A673 (cell line): ENCODE data around the gene GTF3C5. TPM values are rescaled to one million over a fixed set of nuclear protein-coding genes. Genes with fewer than 3 reads are reported as not detected.
"Not testable (repeated sequence)": the region's sequence is repeated elsewhere in the genome, so short reads cannot be mapped to it uniquely, and the experiment has no call there.

Experiments
- BruUV-seq: library from RNA; stranded (reverse); fragments of 400-500 nt; replicated peaks from 2 replicates; lab custom pipeline; 2021; lab: Mats Ljungman, UMichigan
- CTCF ChIA-PET: fragments of 300-600 bp; sonication (Branson Sonifier 250); formaldehyde crosslinking; loops from one replicate; lab custom pipeline; 2022; ENCODE audit warnings: antibody characterized with exemption; lab: Charles Lee
- POLR2A ChIA-PET: fragments of 300-600 bp; sonication (Branson Sonifier 250); formaldehyde crosslinking; loops from one replicate; lab custom pipeline; 2022; ENCODE audit warnings: antibody characterized with exemption; ENCODE audit not compliant: low non-redundant PET; lab: Charles Lee
- DNase-seq: peaks from one replicate; pipeline ENCODE4 v3.0.0-alpha.2; 2015; ENCODE audit warnings: low spot score
- H3K27ac ChIP-seq: fragments of 200-600 bp; sonication (generic); 2 replicates; pipeline ENCODE4 v1.5.1; 2016; ENCODE audit warnings: mixed run types, low read depth, mild to moderate bottlenecking, mixed read lengths, antibody characterized with exemption, low read length; ENCODE audit not compliant: poor library complexity, severe bottlenecking
- H3K27me3 ChIP-seq: fragments of 200-600 bp; sonication (generic); replicated peaks from 2 replicates; pipeline ENCODE4 v1.6.1; 2017; ENCODE audit warnings: mixed run types, low read depth, mild to moderate bottlenecking, mixed read lengths, antibody characterized with exemption, low read length; ENCODE audit not compliant: insufficient read depth, poor library complexity
- H3K36me3 ChIP-seq: fragments of 200-600 bp; sonication (generic); 2 replicates; pipeline ENCODE4 v1.6.1; 2016; ENCODE audit warnings: mixed run types, mild to moderate bottlenecking, mixed read lengths, antibody characterized with exemption, low read length; ENCODE audit not compliant: insufficient read depth, poor library complexity, severe bottlenecking
- H3K4me1 ChIP-seq: fragments of 200-600 bp; sonication (generic); 2 replicates; pipeline ENCODE4 v1.6.1; 2017; ENCODE audit warnings: mixed run types, mild to moderate bottlenecking, mixed read lengths, antibody characterized with exemption, low read length; ENCODE audit not compliant: insufficient read depth, poor library complexity, severe bottlenecking
- H3K4me3 ChIP-seq: fragments of 200-600 bp; sonication (generic); 2 replicates; pipeline ENCODE4 v1.5.1; 2016; ENCODE audit warnings: low read depth, mixed run types, mild to moderate bottlenecking, mixed read lengths, low read length; ENCODE audit not compliant: poor library complexity, severe bottlenecking
- H3K9me3 ChIP-seq: fragments of 200-600 bp; sonication (generic); 2 replicates; pipeline ENCODE4 v1.6.1; 2016; ENCODE audit warnings: mixed run types, low read depth, mild to moderate bottlenecking, mixed read lengths, antibody characterized with exemption, low read length; ENCODE audit not compliant: poor library complexity, severe bottlenecking
- CTCF ChIP-seq: fragments of 300-800, 200-600 bp; sonication (generic); conservative IDR thresholded peaks from 2 replicates; pipeline ENCODE4 v1.5.1; 2017; ENCODE audit warnings: low read depth, mild to moderate bottlenecking, antibody characterized with exemption, low read length, moderate library complexity, mixed read lengths
- EZH2 ChIP-seq: fragments of 200-600 bp; sonication (generic); IDR thresholded peaks from 2 replicates; pipeline ENCODE4 v1.6.1; 2017; ENCODE audit warnings: borderline replicate concordance, low read depth, mild to moderate bottlenecking, mixed read lengths, antibody characterized with exemption, low read length; ENCODE audit not compliant: poor library complexity, severe bottlenecking
- intact Hi-C: fragments of 100-400 bp; cut with micrococcal nuclease; formaldehyde crosslinking; loops from one replicate; pipeline ENCODE4 v1.10.0; 2022; ENCODE audit not compliant: unreplicated experiment
- total RNA-seq: library from RNA; stranded (reverse); gene quantifications from 2 replicates; pipeline ENCODE4 v1.2.3, GENCODE V29; 2021

The GTF3C5 gene
- total RNA-seq, 1 experiment from 2014 or later, result 99.9 TPM

GRCh38 chr9:132989014-132989310, 41.8 kb upstream of the GTF3C5 start:
- Histone ChIP-seq H3K36me3 (no peaks in the 10 kb centered on the region), H3K27ac (no peak overlapping the region), H3K27me3 (peaks cover 55% of the 10 kb centered on the region), H3K4me3 (no peak overlapping the region), H3K9me3 (no peaks in the 10 kb centered on the region), H3K4me1 (no peaks in the 10 kb centered on the region)
- CTCF ChIA-PET, result no interaction called here
- no peak for TF ChIP-seq CTCF
- no peak for TF ChIP-seq EZH2
- DNase-seq, result no peak
- POLR2A ChIA-PET, result no interaction called here
- intact Hi-C loops, result no loop called here
- BruUV-seq, result no TSS peak

- POLR2A ChIA-PET, result no interaction called here
- Histone ChIP-seq H3K36me3 (no peaks in the 10 kb centered on the region), H3K4me1 (no peaks in the 10 kb centered on the region), H3K9me3 (no peaks in the 10 kb centered on the region), H3K27me3 (peaks cover 52% of the 10 kb centered on the region), H3K4me3 (no peak overlapping the region), H3K27ac (no peak overlapping the region)
- CTCF ChIA-PET, result no interaction called here
- BruUV-seq, result no TSS peak
- intact Hi-C loops, result no loop called here
- TF ChIP-seq CTCF, result no peak
- no peak for TF ChIP-seq EZH2
- no peak for DNase-seq
Measured at GRCh38 chr9:132989414-132989996, 41.3 kb upstream of the GTF3C5 start.

- H3K36me3 ChIP-seq, H3K4me3 ChIP-seq, CTCF ChIA-PET, POLR2A ChIA-PET, BruUV-seq, H3K4me1 ChIP-seq, H3K27ac ChIP-seq, H3K9me3 ChIP-seq, intact Hi-C loops: not testable (repeated sequence)
- H3K27me3 ChIP-seq, result peaks cover 52% of the 10 kb centered on the region
- DNase-seq, result peak; percentile 18
Measured at GRCh38 chr9:132989998-132990557, 40.7 kb upstream of the GTF3C5 start.

- Histone ChIP-seq H3K4me3 (no peak overlapping the region), H3K9me3 (no peaks in the 10 kb centered on the region), H3K36me3 (no peaks in the 10 kb centered on the region), H3K27me3 (peaks cover 48% of the 10 kb centered on the region), H3K27ac (no peak overlapping the region), H3K4me1 (no peaks in the 10 kb centered on the region)
- intact Hi-C loops, result no loop called here
- no peak for DNase-seq
- BruUV-seq, result no TSS peak
- ChIA-PET CTCF (no interaction called here), POLR2A (no interaction called here)
- TF ChIP-seq EZH2, result no peak
- no peak for TF ChIP-seq CTCF
Measured at GRCh38 chr9:132990781-132991180, 40.0 kb upstream of the GTF3C5 start.
